PC-9 (cell line): ENCODE results near the gene ARFGAP3. TPM values are rescaled to one million over a fixed set of nuclear protein-coding genes. Genes with fewer than 3 reads are reported as not detected.

Experiments used
- BruUV-seq: library from RNA; stranded (reverse); fragments of 400-500 nt; replicated peaks from 2 replicates; lab custom pipeline; 2021; lab: Mats Ljungman, UMichigan
- CTCF ChIA-PET: fragments of 300-600 bp; sonication (Branson Sonifier 250); formaldehyde crosslinking; loops from one replicate; lab custom pipeline; 2022; ENCODE audit warnings: antibody characterized with exemption; lab: Charles Lee
- POLR2A ChIA-PET: fragments of 300-600 bp; sonication (Branson Sonifier 250); formaldehyde crosslinking; loops from one replicate; lab custom pipeline; 2022; ENCODE audit warnings: antibody characterized with exemption; ENCODE audit not compliant: unreplicated experiment; lab: Charles Lee
- DNase-seq, 2 experiments: peaks; one replicate each; pipeline versions ENCODE4 v3.0.0 to v3.0.0-alpha.2; 2015 to 2022; ENCODE audit warnings: mixed read lengths in 1 of 2
- H2AFZ ChIP-seq: fragments of 200-600 bp; sonication (generic); 2 replicates; pipeline ENCODE4 v1.8.1; 2017; ENCODE audit warnings: antibody characterized with exemption
- H3F3A ChIP-seq: fragments of 200-600 bp; sonication (generic); 2 replicates; pipeline ENCODE4 v1.8.1; 2017; ENCODE audit warnings: antibody characterized with exemption, mild to moderate bottlenecking, low read depth; ENCODE audit not compliant: insufficient read depth
- H3K27ac ChIP-seq: fragments of 200-600 bp; sonication (generic); 2 replicates; pipeline ENCODE4 v1.6.1; 2016; ENCODE audit warnings: mixed run types
- H3K27me3 ChIP-seq: fragments of 200-600 bp; sonication (generic); 2 replicates; pipeline ENCODE4 v1.6.1; 2016; ENCODE audit warnings: low read depth, mixed run types; ENCODE audit not compliant: insufficient read depth
- H3K36me3 ChIP-seq: fragments of 200-600 bp; sonication (generic); 2 replicates; pipeline ENCODE4 v1.6.1; 2016; ENCODE audit warnings: low read depth, mixed run types
- H3K4me1 ChIP-seq: fragments of 200-600 bp; sonication (generic); replicated peaks from 2 replicates; pipeline ENCODE4 v1.6.1; 2016; ENCODE audit warnings: mixed run types; ENCODE audit not compliant: insufficient read depth
- H3K4me2 ChIP-seq: fragments of 200-600 bp; sonication (generic); 2 replicates; pipeline ENCODE4 v1.6.1; 2017; ENCODE audit warnings: mixed run types
- H3K4me3 ChIP-seq: fragments of 200-600 bp; sonication (generic); 2 replicates; pipeline ENCODE4 v1.6.1; 2016; ENCODE audit warnings: mixed run types
- H3K79me2 ChIP-seq: fragments of 200-600 bp; sonication (generic); 2 replicates; pipeline ENCODE4 v1.6.1; 2017; ENCODE audit warnings: low read depth, mixed run types
- H3K9me2 ChIP-seq: fragments of 200-600 bp; sonication (generic); 2 replicates; pipeline ENCODE4 v1.8.1; 2017; ENCODE audit warnings: mild to moderate bottlenecking; ENCODE audit not compliant: insufficient read depth
- H3K9me3 ChIP-seq: fragments of 200-600 bp; sonication (generic); 2 replicates; pipeline ENCODE4 v1.8.1; 2016; ENCODE audit warnings: low read depth; ENCODE audit not compliant: insufficient read depth
- H4K20me1 ChIP-seq: fragments of 200-600 bp; sonication (generic); 2 replicates; pipeline ENCODE4 v1.8.1; 2017; ENCODE audit not compliant: insufficient read depth
- EZH2 ChIP-seq: fragments of 200-600 bp; sonication (generic); IDR thresholded peaks from 2 replicates; pipeline ENCODE4 v1.8.0; 2017; ENCODE audit warnings: antibody characterized with exemption, low read depth
- intact Hi-C: fragments of 100-400 bp; cut with micrococcal nuclease; formaldehyde crosslinking; loops from one replicate; pipeline ENCODE4 v1.10.0; 2022; ENCODE audit not compliant: unreplicated experiment
- total RNA-seq: library from RNA; stranded (reverse); gene quantifications from 2 replicates; pipeline ENCODE4 v1.2.3, GENCODE V29; 2021
- TF ChIP-seq, protein P1 (sequence below): fragments of 200-600 bp; sonication (generic); conservative IDR thresholded peaks from 2 replicates; pipeline ENCODE4 v1.6.1; 2017; ENCODE audit warnings: mixed run types, antibody characterized with exemption, mild to moderate bottlenecking, moderate library complexity

The ARFGAP3 gene
- total RNA-seq, 1 experiment from 2014 or later: 29.1 TPM

DNA sequence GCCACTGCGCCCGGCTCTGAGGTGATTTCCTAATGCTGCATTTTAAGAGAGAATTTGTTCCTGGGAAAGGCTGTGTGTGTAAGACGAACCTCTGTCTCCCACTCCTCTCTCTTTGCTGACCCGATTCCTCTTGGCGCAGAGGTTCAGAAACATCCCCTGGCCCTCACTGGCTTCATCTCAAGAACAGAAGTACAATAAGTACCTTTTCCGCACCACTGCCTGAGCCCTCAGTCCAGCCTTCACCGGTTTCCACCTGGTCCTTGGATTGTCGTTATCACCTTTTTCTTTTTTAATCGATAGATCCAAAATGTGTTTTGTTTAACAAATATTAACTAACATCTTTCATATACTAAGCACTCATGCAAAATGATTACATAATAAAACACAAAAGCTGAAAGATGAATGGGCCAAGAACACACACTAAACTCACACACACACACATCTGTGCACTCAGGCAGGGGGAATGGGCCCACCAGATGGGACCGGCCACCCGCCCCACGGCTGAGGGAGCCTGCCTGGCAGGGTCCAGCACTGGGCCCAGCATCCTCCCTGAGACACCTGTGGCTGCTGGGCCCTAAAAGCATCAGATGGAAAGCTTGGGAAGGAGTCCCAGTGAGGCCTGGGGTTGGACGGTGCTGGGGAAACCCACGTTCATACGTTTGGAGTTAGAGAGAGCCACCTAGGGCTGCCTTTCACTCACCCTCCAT is 86.0 kb downstream of the ARFGAP3 start:
- ChIA-PET CTCF (no interaction called here), POLR2A (interaction anchor here (0.6 kb wide), 1 partner anchor 8 kb away, joined by 3 read pairs; no protein-coding TSS in a partner anchor)
- Histone ChIP-seq H3K4me1 (no peaks in the 10 kb centered on the region), H2AFZ (no peak overlapping the region), H3K9me2 (no peaks in the 10 kb centered on the region), H3K27ac (no peak overlapping the region), H3K9me3 (no peaks in the 10 kb centered on the region), H4K20me1 (no peaks in the 10 kb centered on the region), H3K4me2 (no peak overlapping the region), H3K4me3 (no peak overlapping the region), H3F3A (no peaks in the 10 kb centered on the region; the same call in 1 of the 2 replicates), H3K79me2 (no peaks in the 10 kb centered on the region), H3K36me3 (no peaks in the 10 kb centered on the region), H3K27me3 (no peaks in the 10 kb centered on the region)
- no TSS peak for BruUV-seq
- DNase-seq: no peak
- no peak for TF ChIP-seq EZH2
- TF ChIP-seq, protein P1, sequence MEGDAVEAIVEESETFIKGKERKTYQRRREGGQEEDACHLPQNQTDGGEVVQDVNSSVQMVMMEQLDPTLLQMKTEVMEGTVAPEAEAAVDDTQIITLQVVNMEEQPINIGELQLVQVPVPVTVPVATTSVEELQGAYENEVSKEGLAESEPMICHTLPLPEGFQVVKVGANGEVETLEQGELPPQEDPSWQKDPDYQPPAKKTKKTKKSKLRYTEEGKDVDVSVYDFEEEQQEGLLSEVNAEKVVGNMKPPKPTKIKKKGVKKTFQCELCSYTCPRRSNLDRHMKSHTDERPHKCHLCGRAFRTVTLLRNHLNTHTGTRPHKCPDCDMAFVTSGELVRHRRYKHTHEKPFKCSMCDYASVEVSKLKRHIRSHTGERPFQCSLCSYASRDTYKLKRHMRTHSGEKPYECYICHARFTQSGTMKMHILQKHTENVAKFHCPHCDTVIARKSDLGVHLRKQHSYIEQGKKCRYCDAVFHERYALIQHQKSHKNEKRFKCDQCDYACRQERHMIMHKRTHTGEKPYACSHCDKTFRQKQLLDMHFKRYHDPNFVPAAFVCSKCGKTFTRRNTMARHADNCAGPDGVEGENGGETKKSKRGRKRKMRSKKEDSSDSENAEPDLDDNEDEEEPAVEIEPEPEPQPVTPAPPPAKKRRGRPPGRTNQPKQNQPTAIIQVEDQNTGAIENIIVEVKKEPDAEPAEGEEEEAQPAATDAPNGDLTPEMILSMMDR: no peak
- intact Hi-C loops: no loop called here

DNA sequence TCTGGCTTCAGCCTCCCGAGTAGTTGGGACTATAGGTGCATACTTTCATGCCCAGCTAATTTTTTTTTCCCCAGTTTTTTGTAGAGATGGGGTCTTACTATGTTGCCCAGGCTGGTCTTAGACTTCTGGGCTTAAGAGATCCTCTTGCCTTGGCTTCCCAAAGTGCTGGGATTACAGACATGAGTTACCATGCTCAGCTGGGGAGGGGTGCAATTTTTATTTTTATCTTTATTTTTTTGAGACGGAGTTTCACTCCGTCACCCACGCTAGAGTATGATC is 86.7 kb downstream of the ARFGAP3 start:
- H3K27ac ChIP-seq: no peak overlapping the region
- no TSS peak for BruUV-seq
- POLR2A ChIA-PET: no interaction called here
- no peaks in the 10 kb centered on the region; the same call in 1 of the 2 replicates for H3F3A ChIP-seq
- no peak for DNase-seq
- no peak for TF ChIP-seq EZH2
- TF ChIP-seq, protein P1: no peak
- H3K4me1 ChIP-seq: no peaks in the 10 kb centered on the region
- intact Hi-C loops: no loop called here
- H3K27me3 ChIP-seq: no peaks in the 10 kb centered on the region
- CTCF ChIA-PET: no interaction called here
- no peak overlapping the region for H2AFZ ChIP-seq
- H3K9me2 ChIP-seq: no peaks in the 10 kb centered on the region
- H3K9me3 ChIP-seq: no peaks in the 10 kb centered on the region
- no peaks in the 10 kb centered on the region for H3K79me2 ChIP-seq
- no peaks in the 10 kb centered on the region for H3K36me3 ChIP-seq
- no peak overlapping the region for H3K4me2 ChIP-seq
- H3K4me3 ChIP-seq: no peak overlapping the region
- H4K20me1 ChIP-seq: no peaks in the 10 kb centered on the region

DNA sequence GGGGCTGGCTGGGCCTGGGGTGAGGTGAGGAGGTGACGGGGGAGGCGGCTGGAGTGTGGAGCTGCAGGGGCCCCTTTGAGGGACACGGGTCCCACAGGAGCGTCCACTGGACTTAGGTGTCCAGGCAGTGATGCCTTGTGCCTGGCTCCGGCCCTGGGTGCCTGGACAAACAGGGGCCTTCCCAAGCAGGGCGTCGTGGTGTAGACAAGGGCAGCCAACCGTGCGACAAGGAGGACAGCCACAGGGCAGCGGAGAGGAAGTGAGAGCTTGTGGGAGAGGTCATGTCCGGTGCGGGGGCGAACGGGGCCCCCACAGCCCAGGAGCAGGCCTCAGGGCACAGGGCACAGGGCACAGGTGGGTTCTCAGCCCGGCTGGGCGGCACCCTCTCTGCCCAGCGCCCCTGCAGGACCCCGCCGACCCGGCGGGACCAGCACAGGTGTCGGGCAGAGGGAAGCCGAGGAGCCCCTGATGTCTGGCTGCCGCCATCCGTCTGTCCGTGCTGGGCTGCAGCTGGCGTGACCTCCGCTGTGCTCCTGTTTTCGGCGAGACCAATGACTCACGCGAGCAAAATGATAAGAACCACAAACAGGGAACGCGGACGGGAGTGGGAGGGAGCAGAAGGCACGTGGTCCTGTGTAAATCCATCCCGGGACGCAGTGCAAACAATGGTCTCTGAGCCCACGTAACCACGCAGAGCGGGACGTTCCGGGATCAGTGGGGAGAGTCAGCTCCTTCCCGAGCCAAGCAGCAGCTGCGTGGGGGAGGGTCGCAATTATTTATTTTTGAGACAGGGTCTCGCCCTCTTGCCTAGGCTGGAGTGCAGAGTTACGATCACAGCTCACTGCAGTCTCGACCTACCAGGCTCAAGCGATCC is 87.3 kb downstream of the ARFGAP3 start:
- Histone ChIP-seq H3K27ac (no peak overlapping the region), H3K36me3 (no peaks in the 10 kb centered on the region), H3K79me2 (no peaks in the 10 kb centered on the region), H3K9me2 (no peaks in the 10 kb centered on the region), H3K4me3 (no peak overlapping the region), H3K4me2 (no peak overlapping the region), H2AFZ (no peak overlapping the region), H3F3A (no peaks in the 10 kb centered on the region; the same call in 1 of the 2 replicates), H3K4me1 (no peaks in the 10 kb centered on the region), H4K20me1 (no peaks in the 10 kb centered on the region), H3K9me3 (no peaks in the 10 kb centered on the region), H3K27me3 (no peaks in the 10 kb centered on the region)
- intact Hi-C loops: no loop called here
- TF ChIP-seq, protein P1: no peak
- TF ChIP-seq EZH2: no peak
- no TSS peak for BruUV-seq
- POLR2A ChIA-PET: interaction anchor here (0.6 kb wide), 1 partner anchor 1193 kb away, joined by 4 read pairs; no protein-coding TSS in a partner anchor
- peak in 1 of 2 experiments; percentile 43 for DNase-seq
- CTCF ChIA-PET: no interaction called here
